SK-N-MC (cell line): ENCODE data around the gene ZBTB20.

Source experiments
- EZH2 ChIP-seq: fragments of 200-600 bp; sonication (generic); IDR thresholded peaks from one replicate; pipeline ENCODE4 v1.6.1; 2017; ENCODE audit warnings: antibody characterized with exemption
- FOXP2 ChIP-seq: optimal IDR thresholded peaks from 2 replicates; pipeline ENCODE3; 2011; ENCODE audit warnings: mild to moderate bottlenecking, moderate library complexity; ENCODE audit not compliant: insufficient read depth; ENCODE audit errors: extremely low read length, control extremely low read depth
- POLR2AphosphoS5 ChIP-seq: IDR thresholded peaks from 2 replicates; pipeline ENCODE4 v1.6.1; 2012; ENCODE audit warnings: mild to moderate bottlenecking, low read depth, low read length, borderline replicate concordance

DNA sequence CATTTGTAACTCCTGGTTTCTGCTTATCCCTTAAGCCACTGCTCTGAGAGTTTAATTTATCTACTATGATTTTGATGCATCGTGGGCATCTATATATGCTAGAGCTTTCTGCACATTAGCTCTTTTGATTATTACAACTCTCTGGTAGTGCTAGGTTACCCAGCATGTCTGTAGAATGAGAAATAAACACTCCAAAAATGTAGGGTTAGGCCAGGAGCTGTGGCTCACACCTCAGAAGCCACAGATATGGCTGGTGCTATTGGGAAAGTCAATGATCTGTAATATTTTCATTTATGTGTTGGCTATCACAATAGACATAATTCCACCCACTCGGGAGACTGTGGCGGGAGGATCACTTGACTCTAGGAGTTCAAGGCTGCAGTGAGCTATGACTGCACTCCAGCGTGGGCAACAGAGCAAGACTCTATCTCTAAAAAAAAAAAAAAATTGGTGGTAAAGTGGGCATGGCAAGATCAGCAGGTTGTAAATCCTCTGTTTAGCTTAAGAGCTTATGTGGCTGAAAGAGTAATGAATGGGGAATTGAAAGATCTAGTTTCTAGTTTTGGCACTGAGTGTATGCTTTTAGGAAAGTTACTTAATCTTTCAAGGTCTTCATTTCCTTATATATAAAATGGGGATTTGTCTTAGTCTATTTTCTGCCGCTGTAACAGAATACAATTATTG is 847.0 kb downstream of the ZBTB20 start:
- TF ChIP-seq EZH2, result no peak
- TF ChIP-seq POLR2AphosphoS5, result no peak
- no peak for TF ChIP-seq FOXP2
